KBM-7 (cell line): ENCODE results near the gene WWC2.
A peak's percentile ranks its signal among the peaks of the same experiment; 100 is the strongest.

ENCODE experiments used
- DNase-seq: peaks from one replicate; pipeline ENCODE4 v3.0.0-alpha.2; 2015
- in situ Hi-C: fragments of 300-500 bp; cut with MboI; formaldehyde crosslinking; loops from 2 replicates; pipeline ENCODE4 v1.14.3; 2020; ENCODE audit warnings: low sequenced_read_pairs, low pct_unique_long_range_greater_than_20kb, mixed read lengths

The WWC2 gene

DNA sequence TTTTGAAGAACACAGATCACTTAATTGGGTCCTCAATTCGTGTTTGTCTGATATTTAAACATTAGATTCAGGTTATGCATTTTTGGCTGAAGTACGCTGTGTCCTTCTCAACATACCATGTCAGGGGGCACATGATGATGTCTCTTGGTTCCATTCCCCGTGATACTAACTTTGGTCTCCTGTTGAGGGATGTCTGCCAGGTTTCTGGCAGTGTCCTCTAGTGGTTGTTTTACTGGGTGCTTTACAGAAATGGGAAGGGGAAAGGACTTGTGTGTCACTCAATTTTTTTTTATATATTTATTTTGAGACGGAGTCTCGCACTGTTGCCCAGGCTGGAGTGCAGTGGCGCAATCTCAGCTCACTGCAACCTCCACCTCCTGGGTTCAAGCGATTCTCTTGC is 58.2 kb downstream of the WWC2 start:
- DNase-seq, result no peak
- in situ Hi-C loops, result no loop called here

DNA sequence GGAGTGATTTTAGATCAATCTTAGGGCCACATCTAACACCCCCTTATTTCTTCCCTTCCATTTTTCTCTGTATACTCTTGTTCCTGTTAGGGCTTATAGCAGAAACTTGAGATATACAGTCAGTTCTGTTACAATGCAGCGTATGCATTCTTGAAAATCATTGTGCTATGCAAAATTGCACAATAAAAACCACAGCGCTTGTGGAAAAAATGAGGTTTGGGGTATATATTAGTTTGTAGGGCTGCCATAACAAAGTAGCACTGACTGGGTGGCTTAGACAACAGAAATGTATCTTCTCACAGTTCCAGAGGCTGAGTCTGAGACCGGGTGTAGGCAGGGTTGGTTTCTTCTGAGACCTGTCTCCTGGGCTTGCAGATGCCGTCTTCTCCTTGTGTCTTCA is 59.0 kb downstream of the WWC2 start:
- in situ Hi-C loops, result no loop called here
- DNase-seq, result peak; percentile 17

DNA sequence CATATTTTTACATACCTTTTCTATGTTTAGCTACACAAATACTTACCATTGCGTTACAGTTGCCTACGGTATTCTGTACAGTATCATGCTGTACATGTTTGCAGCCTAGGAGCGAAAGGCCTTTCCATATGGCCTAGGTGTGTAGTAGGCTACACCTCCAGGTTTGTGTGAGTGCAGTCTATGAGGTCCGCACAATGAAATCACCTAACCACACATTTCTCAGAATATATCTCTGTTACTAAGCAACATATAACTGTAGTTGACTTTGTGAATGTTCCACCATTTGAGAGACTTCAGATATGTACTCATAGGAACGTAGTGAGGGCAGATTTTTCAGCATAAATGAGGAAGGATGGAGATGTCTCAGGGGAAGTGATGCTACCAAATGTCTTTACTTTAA is 62.6 kb downstream of the WWC2 start:
- no peak for DNase-seq
- in situ Hi-C loops, result no loop called here

DNA sequence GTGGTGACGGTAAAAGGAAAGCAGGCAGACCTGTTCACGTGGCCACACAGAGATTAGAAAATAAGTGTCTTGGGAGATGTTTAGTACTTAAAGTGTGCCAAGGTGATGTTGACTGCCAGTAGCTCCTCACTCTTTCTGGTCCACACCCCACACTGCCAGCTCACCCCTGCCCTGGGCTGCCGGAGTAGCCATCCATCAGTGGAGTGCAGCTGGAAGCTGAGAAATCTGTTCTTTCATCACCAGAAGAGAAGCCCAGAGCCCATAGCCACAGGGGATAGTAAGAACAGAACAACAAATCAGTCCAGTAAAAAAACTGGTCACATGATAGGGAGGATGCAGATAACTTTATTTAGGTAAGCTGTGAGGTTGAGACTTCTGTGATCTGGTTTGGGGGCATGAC is 64.1 kb downstream of the WWC2 start:
- DNase-seq, result no peak
- in situ Hi-C loops, result no loop called here

DNA sequence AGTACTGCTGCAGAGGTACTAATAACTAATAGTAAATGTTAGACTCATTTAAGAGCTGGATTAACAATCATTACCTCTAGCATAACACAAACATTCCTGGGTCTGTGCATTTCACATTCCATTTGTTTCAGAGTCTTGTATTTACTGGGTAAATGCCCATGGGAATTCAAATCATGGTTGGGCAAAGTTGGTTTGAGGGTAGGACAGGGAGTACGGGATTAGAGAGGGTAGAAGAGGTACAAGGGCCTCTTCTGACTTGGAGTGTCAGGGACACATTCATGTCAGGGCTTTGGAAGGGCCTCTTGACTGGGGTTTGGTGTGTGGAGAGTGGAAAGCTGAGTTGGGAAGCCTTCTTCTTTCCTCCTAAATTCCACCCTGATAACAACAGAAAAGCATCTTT is 65.9 kb downstream of the WWC2 start:
- in situ Hi-C loops, result no loop called here
- no peak for DNase-seq

DNA sequence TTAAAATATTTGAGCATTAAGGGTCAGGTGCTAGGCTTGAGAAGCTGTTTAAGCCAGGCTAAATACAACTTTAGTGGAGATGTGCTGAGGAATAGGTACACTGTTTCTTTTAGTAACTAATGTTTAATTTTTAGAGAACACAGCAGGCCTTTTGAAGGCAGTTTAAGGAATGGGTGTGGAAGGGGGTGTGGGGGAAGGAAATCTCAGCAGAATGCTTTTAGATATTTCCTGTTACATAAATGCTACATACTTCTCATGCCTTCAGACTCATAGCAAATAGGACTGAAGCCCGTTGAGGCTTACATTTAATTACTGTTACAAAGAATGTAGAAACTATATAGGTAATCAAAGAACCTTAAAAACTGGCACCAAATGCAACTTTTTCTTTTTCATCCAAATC is 66.3 kb downstream of the WWC2 start:
- DNase-seq, result no peak
- in situ Hi-C loops, result no loop called here

DNA sequence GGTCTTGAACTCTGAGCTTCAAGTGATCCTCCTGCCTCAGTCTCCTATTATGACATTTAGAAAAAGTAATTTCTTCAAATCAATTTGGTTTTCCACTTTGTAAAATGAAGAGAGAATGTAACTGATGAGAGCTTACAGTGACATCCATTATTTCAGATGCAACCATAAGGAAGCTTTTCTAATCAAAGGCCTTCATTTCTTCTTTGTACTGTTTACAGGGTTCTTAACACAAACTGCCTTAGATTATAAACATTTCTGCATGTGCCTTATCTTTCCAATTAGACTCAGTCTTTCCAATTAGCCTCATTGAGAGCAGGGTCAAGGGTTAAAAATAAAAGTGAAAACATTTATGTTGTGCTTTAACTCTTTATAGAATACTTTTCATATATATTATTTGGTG is 71.8 kb downstream of the WWC2 start:
- in situ Hi-C loops, result no loop called here
- DNase-seq, result no peak

DNA sequence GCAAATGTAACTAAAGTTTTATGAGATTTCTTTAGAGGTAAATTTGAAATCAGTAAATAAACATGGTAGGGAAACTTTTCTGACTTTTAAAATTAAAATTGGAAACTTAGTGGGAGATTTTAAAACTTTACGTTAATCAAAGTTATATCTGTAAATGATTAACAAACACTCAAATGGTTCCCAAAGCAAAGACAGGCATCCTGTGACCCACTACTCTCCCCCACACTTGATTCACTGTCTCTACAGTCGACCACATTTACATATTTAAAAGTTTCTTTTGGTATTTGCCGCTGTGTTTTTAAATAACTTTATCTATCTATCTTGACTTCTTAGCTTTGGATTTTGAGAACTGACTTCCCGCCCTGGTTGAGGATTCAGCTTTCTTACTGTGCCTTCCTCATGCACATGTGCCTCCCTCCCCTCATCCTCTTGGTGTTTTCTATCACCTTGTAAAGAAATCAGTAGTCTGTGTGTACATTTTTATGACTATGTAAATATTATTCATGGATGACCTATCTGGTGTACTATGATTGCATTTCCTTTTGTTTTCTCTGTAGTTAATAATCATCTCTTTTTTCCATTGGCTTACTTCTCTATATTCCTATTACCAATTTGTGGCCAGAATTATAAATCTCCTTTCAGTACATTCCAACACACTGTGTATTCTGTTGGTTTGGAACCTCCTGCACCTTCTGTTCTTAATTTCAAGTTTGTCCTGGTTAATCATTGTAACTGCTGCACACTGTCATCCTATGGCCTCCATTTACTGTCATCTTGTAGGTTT is 72.6 kb downstream of the WWC2 start:
- in situ Hi-C loops, result no loop called here
- DNase-seq, result no peak

DNA sequence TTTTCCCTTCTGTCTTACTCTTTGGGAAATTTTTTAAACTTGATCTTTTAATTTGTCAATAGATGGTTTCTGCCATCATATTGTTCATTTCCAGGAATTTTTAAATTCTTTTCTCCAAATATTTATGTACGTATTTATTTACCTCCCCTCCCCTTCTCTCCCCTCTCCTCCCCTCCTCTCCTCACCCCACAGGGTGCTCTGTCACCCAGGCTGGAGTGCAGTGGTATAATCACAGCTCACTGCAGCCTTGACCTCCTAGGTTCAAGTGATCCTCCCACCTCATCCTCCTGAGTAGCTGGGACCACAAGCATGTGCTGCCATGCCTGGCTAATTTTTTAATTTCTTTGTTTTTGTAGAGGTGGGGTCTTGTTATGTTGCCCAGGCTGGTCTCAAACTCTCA is 73.8 kb downstream of the WWC2 start:
- in situ Hi-C loops, result no loop called here
- DNase-seq, result no peak

DNA sequence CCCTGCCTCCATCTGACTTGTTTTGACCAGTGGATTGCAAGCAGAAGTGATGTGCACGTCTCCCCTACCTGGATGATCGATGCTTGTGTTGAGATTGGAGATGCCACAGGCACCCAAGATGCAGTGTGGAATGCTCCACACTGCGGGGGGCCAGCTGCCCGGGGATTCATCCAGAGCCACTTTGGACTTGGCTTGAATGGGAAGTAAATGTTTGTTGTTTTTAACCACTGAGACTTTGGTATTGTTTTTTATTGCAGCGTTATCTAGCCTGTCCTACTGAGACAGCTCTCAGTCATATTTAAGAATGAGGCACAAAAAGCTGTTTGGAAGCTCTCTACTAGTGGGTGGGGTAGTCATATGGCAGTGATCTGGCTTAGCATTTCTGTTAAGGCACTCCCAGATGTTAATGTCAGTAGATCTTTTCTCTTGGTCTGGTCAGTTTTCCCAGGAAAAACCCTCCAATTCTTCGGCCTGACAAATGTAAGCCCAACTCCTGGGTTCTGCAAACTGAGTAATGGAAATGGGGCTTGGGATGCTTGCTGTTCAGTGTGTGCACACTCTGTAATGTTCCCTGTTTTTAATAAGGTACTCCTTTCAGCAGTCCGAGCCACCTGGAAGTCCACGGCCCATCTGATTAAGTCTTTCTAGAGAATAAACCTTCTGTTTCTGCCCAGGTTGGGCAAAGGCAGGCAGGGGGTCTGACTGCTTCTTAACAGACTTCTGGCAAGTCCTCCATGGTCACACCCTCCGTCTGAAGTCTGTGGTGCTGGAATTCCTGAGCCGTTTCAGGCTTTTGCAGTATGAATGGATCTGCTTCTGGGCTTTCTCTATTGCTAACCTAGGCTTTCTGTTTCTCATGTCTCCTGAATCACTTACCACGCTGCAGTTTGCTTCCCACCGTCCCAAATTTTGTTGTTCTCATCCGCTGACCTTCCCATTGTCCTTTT is 74.8 kb downstream of the WWC2 start:
- in situ Hi-C loops, result no loop called here
- no peak for DNase-seq

DNA sequence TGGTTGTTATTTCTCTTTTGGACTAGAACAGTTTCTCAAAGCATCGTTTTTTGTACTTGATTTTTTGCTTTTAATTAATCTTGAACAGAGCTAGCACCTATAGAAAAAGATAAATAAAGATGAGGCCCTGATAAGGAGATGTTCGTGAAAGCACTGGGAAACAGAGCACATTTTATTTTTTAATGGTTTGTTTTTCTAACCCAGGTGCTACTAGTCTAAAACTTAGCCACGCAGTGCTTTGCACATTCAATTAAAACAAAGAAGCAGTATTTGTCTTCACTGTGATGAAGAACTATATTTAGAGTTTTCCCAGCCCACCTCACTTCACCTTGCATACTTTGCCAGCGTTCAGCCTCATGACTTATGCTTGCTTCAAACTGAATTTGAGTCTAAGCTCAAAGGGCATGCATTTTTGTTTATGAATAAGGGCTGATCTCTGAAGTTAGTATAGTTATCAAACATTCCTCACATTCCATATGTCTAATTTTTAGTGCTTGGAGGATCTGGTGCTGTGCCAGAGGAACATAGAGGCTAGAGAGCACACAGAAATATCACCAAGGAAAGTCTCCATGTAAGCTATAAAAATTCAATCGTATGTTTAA is 76.7 kb downstream of the WWC2 start:
- no peak for DNase-seq
- in situ Hi-C loops, result no loop called here

DNA sequence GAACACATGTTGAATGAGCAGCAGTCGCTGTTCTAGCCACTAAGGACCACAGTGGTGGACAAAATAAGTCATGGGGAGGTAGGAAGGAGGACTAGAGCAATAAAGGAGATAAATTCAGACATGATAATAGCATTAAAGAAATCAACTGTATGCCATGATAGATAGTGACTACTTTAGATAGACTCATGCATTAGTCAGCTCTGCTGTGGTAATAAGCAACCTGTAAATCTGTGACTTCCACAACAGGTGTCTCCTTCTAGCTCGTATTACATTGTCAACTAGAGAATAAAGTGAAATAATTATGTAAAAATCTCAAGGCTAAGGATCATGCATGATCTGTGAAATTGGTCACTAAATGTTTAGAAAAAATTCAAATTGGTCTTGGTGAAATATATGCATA is 77.9 kb downstream of the WWC2 start:
- in situ Hi-C loops, result no loop called here
- no peak for DNase-seq

DNA sequence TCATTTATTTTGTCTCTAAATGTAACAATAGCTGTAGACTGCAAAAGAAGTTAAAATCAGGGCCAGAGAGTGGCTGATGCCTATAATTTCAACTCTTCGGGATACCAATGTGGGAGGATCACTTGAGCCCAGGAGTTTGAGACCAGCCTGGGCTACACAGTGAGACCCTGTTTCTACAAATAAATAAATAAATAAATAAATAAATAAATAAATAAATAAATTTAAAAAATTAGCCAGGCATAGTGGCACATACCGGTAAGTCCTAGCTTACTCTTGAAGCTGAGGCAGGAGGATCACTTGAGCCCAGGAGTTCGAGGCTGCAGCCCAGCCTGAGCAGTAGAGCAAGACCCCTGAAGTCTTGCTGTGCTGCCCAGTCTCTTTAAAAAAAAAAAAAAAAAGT is 79.1 kb downstream of the WWC2 start:
- no peak for DNase-seq
- in situ Hi-C loops, result no loop called here

DNA sequence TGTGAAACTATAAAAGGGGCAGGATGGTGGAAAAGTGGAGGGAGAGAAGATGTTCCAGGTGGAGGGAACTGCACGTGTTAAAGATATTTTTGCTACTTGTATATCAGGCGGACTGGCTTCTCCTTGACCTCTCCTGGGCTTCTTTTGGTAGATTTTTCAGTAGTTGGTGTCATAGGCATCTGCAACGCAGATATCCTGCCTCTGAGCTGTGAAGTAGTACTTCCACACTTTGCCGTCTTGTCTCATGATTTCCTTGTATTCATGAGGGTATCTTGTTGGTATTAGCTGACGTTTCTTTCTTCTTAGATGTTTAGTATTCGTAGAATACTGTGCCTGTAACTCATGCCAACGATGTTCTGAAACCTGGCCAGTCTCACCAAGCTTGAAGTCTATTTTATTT is 81.0 kb downstream of the WWC2 start:
- no peak for DNase-seq
- in situ Hi-C loops, result no loop called here

DNA sequence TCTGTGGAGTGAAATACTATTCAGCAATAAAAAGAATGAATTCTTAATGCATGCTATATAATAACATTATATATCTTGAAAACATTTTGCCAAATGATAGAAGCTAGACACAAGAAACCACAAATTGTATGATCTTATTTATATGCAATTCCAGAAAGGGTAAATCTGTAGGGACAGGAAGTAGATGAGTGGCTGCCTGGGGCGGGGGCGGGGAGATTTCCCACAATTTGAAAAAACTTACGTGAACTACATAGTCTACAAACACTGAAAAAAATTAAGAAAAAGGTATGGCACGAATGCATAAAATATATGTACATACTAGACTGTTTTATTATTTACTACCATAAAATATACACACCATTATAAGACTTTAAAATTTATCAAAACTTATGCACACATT is 81.6 kb downstream of the WWC2 start:
- DNase-seq, result no peak
- in situ Hi-C loops, result no loop called here

DNA sequence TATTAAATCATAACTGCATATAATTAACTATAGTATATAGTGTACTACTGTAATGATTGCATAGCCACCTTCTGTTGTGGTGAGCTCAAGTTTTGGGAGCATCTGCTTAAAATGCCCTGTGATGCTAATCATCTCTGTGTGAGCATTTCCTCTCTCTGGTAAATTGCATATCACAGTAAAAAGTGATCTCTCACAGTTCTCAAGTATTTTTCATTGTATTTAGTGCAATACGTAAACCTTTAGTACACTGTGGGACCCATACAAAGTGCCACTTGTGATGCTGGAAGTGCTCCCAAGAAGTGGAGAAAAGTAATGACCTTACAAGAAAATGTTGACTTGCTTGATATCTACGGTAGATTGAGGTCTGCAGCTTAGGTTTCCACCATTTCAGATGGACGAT is 82.0 kb downstream of the WWC2 start:
- no peak for DNase-seq
- in situ Hi-C loops, result no loop called here

DNA sequence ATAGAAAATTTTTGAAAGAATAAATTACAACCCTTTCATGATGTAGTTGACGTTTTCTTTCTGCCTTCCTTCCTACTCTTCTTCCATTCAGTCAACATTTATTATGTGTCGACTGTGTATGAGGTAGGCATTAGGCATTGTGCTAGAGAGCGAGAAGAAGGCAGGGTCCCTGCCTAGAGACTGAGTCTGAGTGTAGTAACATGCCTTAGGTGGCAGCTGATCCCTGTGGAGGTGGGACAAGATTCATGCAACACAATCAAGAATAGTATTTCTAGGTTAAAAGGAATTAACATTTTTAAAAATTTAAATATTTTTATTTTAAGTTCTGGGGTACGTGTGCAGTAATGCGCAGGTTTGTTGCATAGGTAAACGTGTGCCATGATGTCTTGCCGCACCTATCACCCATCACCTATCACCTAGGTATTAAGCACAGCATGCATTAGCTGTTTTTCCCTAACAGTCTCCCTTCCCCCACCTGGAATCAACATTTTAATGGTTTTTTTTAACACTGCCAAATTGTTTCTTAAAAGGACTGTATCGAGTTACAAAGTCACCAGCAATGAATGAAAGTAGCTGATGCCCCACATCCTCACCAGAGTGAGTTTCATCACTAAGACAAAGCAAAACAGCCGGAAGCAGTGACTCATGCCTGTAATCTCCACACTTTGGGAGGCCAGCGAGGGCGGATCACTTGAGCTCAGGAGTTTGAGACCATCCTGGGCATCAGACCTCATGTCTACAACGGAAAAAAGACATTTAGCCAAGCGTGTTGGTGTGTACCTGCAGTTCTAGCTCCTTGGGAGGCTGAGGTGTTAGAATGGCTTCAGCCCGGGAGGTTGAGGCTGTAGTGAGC is 84.0 kb downstream of the WWC2 start:
- peak; percentile 90 for DNase-seq
- in situ Hi-C loops, result no loop called here

DNA sequence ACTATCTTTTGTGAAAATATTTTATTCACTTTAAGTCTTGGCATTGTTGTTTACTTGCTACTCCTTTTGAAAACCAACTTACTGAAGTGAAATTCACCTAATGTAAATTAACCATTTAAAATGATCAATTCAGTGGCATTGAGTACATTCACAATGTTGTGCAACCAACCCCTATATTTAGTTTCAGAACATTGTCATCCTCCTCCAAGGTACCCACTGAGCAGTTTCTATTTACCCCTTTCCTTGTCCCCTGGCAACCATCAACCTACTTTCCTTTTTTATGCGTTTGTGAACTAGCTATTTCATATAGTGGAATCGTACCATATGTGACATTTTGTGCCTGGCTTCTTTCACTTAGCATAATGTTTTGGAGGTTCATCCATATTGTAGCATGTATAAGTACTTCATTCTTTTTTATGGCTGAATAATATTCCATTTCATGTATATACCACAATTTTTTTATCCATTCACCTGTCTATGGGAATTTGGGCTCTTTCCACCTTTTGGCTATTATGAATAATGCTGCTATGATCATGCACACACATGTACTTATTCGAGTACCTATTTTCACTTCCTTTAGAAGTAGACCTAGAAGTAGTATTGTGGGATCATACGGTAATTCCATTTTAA is 85.0 kb downstream of the WWC2 start:
- in situ Hi-C loops, result no loop called here
- DNase-seq, result no peak

DNA sequence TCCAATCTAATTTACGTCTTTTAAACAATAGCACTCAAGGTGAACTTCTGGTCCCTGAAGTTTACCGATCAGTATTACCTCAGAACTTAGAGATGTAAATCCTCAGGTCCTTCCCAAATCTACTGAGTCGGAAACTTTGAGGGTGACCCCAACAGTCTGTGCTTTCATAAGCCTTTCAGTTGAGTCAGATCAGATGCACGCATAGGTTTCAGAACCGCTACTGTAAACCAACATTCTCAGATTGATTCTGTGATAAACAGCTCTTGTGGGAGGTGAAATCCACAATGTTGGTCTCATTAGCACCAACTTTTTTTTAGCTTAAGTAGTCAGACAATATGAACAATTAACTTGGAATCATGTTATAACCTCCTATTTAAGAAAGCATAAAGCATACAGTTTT is 86.0 kb downstream of the WWC2 start:
- DNase-seq, result peak; percentile 17
- in situ Hi-C loops, result no loop called here
